Karpas-422 (cell line): Measurements from ENCODE around the gene TH. TPM values are rescaled to one million over a fixed set of nuclear protein-coding genes. Genes with fewer than 3 reads are reported as not detected.

ENCODE experiments used
- DNase-seq: peaks from one replicate; pipeline ENCODE4 v3.0.0-alpha.2; 2015
- H2AFZ ChIP-seq: fragments of 200-600 bp; sonication (generic); 2 replicates; pipeline ENCODE4 v1.6.1; 2014; ENCODE audit warnings: antibody characterized with exemption, low read length, mixed read lengths
- H3K27ac ChIP-seq: fragments of 200-600 bp; sonication (generic); 2 replicates; pipeline ENCODE4 v1.5.1; 2014; ENCODE audit warnings: mild to moderate bottlenecking, low read length, moderate library complexity
- H3K27me3 ChIP-seq: fragments of 200-600 bp; sonication (generic); 2 replicates; pipeline ENCODE4 v1.6.1; 2014; ENCODE audit warnings: low read length, mixed read lengths
- H3K36me3 ChIP-seq: fragments of 200-600 bp; sonication (generic); 2 replicates; pipeline ENCODE4 v1.6.1; 2014; ENCODE audit warnings: low read length, mixed read lengths; ENCODE audit not compliant: insufficient read depth
- H3K4me1 ChIP-seq: fragments of 200-600 bp; sonication (generic); 2 replicates; pipeline ENCODE4 v1.6.1; 2014; ENCODE audit warnings: mild to moderate bottlenecking, low read length, mixed read lengths
- H3K4me2 ChIP-seq: fragments of 200-600 bp; sonication (generic); 2 replicates; pipeline ENCODE4 v1.6.1; 2014; ENCODE audit warnings: low read length, low read depth, mild to moderate bottlenecking; ENCODE audit not compliant: poor library complexity, severe bottlenecking
- H3K4me3 ChIP-seq: fragments of 200-600 bp; sonication (generic); 2 replicates; pipeline ENCODE4 v1.5.1; 2014; ENCODE audit warnings: mild to moderate bottlenecking, antibody characterized with exemption, low read length, mixed read lengths
- H3K79me2 ChIP-seq: fragments of 200-600 bp; sonication (generic); 2 replicates; pipeline ENCODE4 v1.6.1; 2014; ENCODE audit warnings: mild to moderate bottlenecking, low read length, mixed read lengths
- H3K9ac ChIP-seq: fragments of 200-600 bp; sonication (generic); 2 replicates; pipeline ENCODE4 v1.6.0; 2014; ENCODE audit warnings: low read length
- H3K9me2 ChIP-seq: fragments of 200-600 bp; sonication (generic), shearing (Covaris generic); replicated peaks from 2 replicates; pipeline ENCODE4 v1.6.0; 2014; ENCODE audit warnings: mild to moderate bottlenecking, low read length, moderate library complexity; ENCODE audit not compliant: insufficient read depth
- H3K9me3 ChIP-seq: fragments of 300-700, 200-600 bp; sonication (generic); 2 replicates; pipeline ENCODE4 v1.6.1; 2014; ENCODE audit warnings: low read length, mixed read lengths
- H4K20me1 ChIP-seq: fragments of 200-600 bp; sonication (generic); 2 replicates; pipeline ENCODE4 v1.6.1; 2014; ENCODE audit warnings: mild to moderate bottlenecking, antibody characterized with exemption, low read length, low read depth; ENCODE audit not compliant: insufficient read depth
- total RNA-seq: library from RNA; depleted of rRNA; stranded (reverse); fragments of >200 nt; shearing (Covaris generic); gene quantifications from 2 replicates; pipeline ENCODE4 v1.2.3, GENCODE V29; 2014; ENCODE audit warnings: low replicate concordance

Gene TH
- total RNA-seq, 1 experiment from 2014 or later = not detected

DNA sequence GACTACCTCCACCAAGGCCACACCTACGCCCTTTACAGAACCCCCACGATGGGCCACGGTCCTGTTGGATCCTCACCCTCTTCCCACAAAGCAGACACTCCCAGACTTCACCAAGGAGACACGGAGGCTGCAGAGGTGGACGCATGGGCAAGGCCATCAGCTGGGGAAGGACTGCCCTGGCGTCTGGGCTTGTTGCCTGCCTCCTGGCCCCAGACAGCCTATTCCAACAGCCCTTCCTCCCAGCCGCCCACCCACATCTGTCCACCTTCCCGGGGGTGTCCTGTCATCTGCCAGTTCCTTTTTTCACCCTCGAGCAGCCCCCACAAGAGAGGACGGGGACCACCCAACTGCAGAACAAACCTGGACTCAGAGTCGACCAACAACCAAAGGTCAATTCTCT, 28.9 kb upstream of the TH start:
- Histone ChIP-seq H4K20me1 (no peaks in the 10 kb centered on the region), H3K27ac (no peak overlapping the region), H3K27me3 (no peaks in the 10 kb centered on the region), H3K9ac (no peak overlapping the region), H3K4me2 (no peak overlapping the region), H2AFZ (no peak overlapping the region), H3K4me3 (no peak overlapping the region), H3K36me3 (no peaks in the 10 kb centered on the region), H3K9me3 (no peaks in the 10 kb centered on the region), H3K4me1 (no peaks in the 10 kb centered on the region), H3K79me2 (no peaks in the 10 kb centered on the region), H3K9me2 (no peaks in the 10 kb centered on the region)
- DNase-seq = no peak

DNA sequence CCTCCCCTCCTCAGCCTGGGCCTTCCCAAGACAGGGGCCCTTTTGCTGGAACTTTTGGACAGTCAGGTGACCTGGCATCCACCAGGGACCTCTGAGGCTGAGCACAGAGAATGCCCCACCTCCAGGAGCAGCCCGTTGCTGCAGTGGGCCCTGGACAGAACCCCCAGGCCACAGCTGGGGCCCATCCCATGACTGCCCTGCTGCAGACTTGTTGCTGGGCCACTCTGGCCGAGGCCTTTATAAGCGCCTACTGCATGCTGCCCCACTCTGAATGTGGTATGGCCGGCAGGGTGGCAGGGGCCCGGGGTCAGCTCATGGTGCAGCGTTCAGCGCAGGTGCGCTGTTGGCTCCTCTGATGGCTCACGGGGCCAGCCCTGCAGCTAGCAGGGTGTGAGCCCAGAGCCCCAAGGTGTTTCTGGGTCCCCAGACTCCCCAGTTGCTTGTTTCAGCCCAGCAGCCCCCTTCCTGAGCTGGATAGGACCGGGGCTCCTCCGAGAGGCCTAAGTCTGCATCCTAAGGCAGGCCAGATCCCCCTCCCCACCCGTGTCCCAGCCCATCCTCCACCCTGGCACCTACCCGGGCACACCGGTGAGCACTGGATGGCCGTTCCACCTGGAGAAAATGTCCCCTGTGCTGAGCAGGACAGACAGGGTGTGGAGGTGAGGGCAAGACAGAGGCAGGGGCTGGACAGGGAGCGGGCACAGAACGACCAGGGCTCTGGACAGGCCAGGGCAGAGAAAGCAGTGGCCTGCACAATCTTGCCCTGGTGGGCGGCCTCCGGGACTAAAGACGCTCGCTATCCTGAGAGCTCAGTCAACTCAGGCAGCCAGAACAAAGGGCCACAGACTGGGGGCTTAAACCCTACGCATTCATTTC, 28.1 kb upstream of the TH start:
- Histone ChIP-seq H3K9ac (no peak overlapping the region), H3K9me2 (no peaks in the 10 kb centered on the region), H3K27ac (no peak overlapping the region), H3K4me2 (no peak overlapping the region), H3K79me2 (no peaks in the 10 kb centered on the region), H2AFZ (no peak overlapping the region), H3K9me3 (no peaks in the 10 kb centered on the region), H3K4me3 (no peak overlapping the region), H3K36me3 (no peaks in the 10 kb centered on the region), H4K20me1 (no peaks in the 10 kb centered on the region), H3K4me1 (no peaks in the 10 kb centered on the region), H3K27me3 (no peaks in the 10 kb centered on the region)
- no peak for DNase-seq

- no peaks in the 10 kb centered on the region for H4K20me1 ChIP-seq
Measured at GRCh38 chr11:2198621-2199365, 27.2 kb upstream of the TH start.

DNA sequence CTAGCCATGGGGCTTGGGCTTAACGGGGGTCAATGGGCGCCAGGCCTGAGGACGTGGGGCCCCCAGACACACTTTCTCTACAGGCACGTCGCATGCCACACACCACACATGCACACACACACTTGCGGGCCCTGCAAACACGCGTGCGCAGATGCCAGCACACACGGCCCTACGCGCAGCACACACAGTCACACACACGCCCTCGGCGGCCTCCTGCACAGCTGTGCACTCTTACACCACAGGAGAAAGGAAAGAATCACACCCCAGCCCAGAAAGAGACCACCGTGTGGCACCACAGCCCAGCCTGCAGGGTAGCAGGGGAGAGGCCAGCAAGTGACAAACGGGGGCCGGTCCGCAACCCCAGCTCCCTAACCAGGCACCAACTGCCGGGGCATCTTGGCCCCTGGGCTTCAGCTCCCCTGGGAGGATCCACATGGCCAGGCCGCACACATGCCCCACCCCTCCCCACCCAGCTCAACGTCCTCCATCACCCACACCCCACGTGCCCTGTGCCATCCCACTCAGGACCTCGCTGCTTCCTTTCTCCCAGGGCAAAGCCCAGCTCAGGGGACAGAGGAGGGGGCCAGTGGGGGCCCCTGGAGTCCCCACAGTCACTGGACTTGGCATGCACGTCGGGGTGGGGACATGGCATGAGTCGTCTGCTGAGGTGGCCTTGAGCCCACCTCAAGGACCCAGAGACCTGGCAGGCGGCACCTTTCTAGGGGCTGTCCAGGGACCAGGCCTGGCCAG, 26.3 kb upstream of the TH start:
- Histone ChIP-seq H3K9ac (no peak overlapping the region), H3K9me3 (no peaks in the 10 kb centered on the region), H3K36me3 (no peaks in the 10 kb centered on the region), H3K79me2 (no peaks in the 10 kb centered on the region), H3K4me1 (no peaks in the 10 kb centered on the region), H3K4me2 (no peak overlapping the region), H4K20me1 (no peaks in the 10 kb centered on the region), H3K27ac (no peak overlapping the region), H3K9me2 (no peaks in the 10 kb centered on the region), H3K27me3 (no peaks in the 10 kb centered on the region), H3K4me3 (no peak overlapping the region), H2AFZ (no peak overlapping the region)
- DNase-seq = no peak

More at GRCh38 chr11:2198621-2199365, 27.2 kb upstream of the TH start:
- no peaks in the 10 kb centered on the region for H3K79me2 ChIP-seq
- no peak overlapping the region for H2AFZ ChIP-seq
- no peak overlapping the region for H3K27ac ChIP-seq
- no peak for DNase-seq
- H3K4me1 ChIP-seq = no peaks in the 10 kb centered on the region
- H3K9me2 ChIP-seq = no peaks in the 10 kb centered on the region
- H3K9ac ChIP-seq = no peak overlapping the region
- no peaks in the 10 kb centered on the region for H3K9me3 ChIP-seq
- H3K36me3 ChIP-seq = no peaks in the 10 kb centered on the region
- no peak overlapping the region for H3K4me3 ChIP-seq
- no peaks in the 10 kb centered on the region for H3K27me3 ChIP-seq
- no peak overlapping the region for H3K4me2 ChIP-seq

GRCh38 chr11:2196970-2197770, 25.6 kb upstream of the TH start:
- Histone ChIP-seq H3K9me2 (no peaks in the 10 kb centered on the region), H2AFZ (no peak overlapping the region)
- DNase-seq = peak; percentile 88

GRCh38 chr11:2195756-2196088, 24.1 kb upstream of the TH start:
- H3K36me3 ChIP-seq = no peaks in the 10 kb centered on the region

More at GRCh38 chr11:2196970-2197770, 25.6 kb upstream of the TH start:
- H4K20me1 ChIP-seq = no peaks in the 10 kb centered on the region
- H3K4me3 ChIP-seq = no peak overlapping the region
- no peak overlapping the region for H3K9ac ChIP-seq
- H3K79me2 ChIP-seq = no peaks in the 10 kb centered on the region
- H3K4me2 ChIP-seq = no peak overlapping the region
- no peak overlapping the region for H3K27ac ChIP-seq
- H3K27me3 ChIP-seq = no peaks in the 10 kb centered on the region
- no peaks in the 10 kb centered on the region for H3K9me3 ChIP-seq
- H3K36me3 ChIP-seq = no peaks in the 10 kb centered on the region
- H3K4me1 ChIP-seq = no peaks in the 10 kb centered on the region

GRCh38 chr11:2194877-2195755, 23.5 kb upstream of the TH start:
- Histone ChIP-seq H2AFZ (no peak overlapping the region), H3K27ac (no peak overlapping the region), H3K9me3 (no peaks in the 10 kb centered on the region), H4K20me1 (no peaks in the 10 kb centered on the region), H3K4me3 (no peak overlapping the region), H3K36me3 (no peaks in the 10 kb centered on the region), H3K79me2 (no peaks in the 10 kb centered on the region), H3K4me2 (no peak overlapping the region), H3K9ac (no peak overlapping the region), H3K27me3 (no peaks in the 10 kb centered on the region), H3K9me2 (no peaks in the 10 kb centered on the region), H3K4me1 (no peaks in the 10 kb centered on the region)
- DNase-seq = peak; percentile 75

More at GRCh38 chr11:2195756-2196088, 24.1 kb upstream of the TH start:
- H3K9me2 ChIP-seq = no peaks in the 10 kb centered on the region
- no peak overlapping the region for H3K27ac ChIP-seq
- H3K79me2 ChIP-seq = no peaks in the 10 kb centered on the region
- no peaks in the 10 kb centered on the region for H4K20me1 ChIP-seq
- no peaks in the 10 kb centered on the region for H3K9me3 ChIP-seq
- no peaks in the 10 kb centered on the region for H3K27me3 ChIP-seq
- no peak overlapping the region for H3K4me2 ChIP-seq
- no peak for DNase-seq
- H3K4me1 ChIP-seq = no peaks in the 10 kb centered on the region
- no peak overlapping the region for H3K9ac ChIP-seq
- no peak overlapping the region for H2AFZ ChIP-seq
- H3K4me3 ChIP-seq = no peak overlapping the region
